Measurements from ENCODE around the gene APMAP.

APMAP gene

DNA sequence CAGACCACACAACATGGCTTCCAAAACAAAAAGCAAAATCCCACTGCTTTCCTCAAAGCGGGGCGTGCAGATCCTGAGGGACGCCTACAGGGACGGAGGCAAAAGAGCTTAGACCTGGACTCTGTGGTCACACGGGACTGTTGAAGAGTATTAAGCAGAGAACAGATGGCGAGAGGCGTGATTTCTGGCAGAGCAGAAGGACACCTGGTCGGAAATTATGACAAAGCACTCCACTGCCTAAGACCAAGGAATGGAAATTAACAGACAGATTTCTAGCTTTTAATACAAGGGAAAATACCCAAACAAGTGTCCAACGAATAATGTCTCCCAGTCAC is 28.1 kb downstream of the APMAP start:
- no peak for DNase-seq

DNA sequence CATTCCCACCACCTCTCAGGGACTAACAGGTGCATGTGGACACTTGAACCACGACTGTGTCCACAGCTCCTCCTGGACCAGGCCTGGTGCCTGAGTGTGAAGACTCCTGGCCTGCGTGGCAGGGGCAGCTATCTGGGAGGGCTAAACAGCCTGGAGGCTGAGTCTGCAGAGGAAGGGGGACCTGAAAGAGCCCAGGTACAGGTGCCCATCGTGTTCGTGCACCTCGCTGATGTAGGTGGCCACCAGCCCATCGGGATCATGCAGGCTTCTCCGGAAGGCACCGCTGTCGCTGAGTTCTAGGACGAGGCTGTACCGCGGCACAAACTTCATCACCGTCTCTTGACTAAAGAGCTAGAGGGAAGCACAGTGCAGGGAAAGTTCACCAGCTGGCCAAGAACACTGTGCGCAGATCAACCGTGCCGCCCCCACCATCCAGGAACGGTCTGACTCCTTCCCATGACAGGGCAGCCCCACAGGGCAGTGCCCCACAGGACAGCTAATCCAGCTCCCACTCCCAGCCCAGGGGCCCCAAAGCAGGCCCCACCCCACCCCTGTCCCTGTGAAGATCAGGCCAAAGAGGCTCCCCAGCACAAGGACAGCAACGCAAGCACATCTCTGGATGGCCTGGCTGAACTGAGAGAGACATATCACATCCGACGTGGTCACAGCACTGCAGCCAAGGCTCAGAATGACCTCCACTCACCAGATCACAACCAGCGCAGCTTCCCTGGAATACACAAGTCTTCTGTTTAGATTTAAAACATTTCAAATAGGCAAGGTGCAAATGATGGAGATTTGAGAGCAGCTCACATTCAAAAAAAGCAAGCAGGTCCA is 28.7 kb downstream of the APMAP start:
- DNase-seq: no peak

DNA sequence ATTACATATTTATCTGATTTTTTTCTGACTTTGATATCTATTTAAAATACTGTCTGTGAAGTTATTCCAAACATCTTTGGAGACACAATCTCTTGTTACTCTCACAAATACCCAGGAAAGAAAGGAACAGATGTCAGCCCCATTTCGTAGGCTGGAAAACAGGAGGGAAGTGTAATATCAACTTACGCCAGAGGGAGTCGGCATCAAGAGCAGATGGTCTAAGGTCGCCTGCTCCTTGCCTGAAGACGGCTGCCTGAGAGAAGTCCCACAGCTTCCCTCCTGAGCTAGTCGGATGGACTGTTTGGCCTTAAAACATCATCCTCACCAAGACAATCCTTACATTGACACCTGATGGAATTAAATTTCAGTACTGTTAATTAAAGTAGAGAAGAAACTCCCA is 30.0 kb downstream of the APMAP start:
- DNase-seq: no peak

DNA sequence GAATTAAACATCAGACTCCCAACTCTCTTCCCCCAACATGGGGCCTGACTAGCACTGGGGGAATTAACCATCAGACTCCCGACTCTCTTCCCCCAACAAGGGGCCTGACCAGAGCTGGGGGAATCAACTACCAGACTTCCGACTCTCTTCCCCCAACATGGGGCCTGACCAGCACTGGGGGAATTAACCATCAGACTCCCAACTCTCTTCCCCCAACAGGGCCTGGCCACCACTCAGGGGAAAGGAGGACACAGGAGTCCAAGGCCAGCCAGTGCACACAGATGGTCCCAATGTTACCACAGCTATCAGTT is 30.4 kb downstream of the APMAP start:
- DNase-seq: no peak

DNA sequence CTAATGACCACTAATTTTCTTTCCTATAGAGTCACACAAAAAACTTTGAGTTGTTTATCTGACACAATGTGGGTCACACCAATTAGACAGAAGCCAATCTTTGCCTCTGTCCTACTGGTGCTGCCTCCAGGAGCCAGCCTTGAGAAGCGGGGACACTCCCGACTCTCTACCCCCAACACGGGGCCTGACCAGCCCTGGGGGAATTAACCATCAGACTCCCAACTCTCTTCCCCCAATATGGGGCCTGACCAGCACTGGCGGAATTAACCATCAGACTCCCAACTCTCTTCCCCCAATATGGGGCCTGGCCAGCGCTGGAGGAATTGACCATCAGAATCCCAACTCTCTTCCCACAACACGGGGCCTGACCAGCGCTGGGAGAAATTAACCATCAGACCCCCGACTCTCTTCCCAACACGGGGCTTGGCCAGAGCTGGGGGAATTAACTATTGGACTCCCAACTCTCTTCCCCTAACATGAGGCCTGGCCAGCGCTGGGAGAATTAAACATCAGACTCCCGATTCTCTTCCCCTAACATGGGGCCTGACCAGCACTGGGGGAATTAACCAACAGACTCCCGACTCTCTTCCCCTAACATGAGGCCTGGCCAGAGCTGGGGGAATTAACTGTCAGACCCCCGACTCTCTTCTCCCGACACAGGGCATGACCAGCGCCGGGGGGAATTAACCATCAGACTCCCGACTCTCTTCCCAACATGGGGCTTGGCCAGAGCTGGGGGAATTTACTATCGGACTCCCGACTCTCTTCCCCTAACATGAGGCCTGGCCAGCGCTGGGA is 31.0 kb downstream of the APMAP start:
- DNase-seq: no peak

- no peak for DNase-seq
Measured at GRCh38 chr20:24960861-24961260, 31.7 kb downstream of the APMAP start.

DNA sequence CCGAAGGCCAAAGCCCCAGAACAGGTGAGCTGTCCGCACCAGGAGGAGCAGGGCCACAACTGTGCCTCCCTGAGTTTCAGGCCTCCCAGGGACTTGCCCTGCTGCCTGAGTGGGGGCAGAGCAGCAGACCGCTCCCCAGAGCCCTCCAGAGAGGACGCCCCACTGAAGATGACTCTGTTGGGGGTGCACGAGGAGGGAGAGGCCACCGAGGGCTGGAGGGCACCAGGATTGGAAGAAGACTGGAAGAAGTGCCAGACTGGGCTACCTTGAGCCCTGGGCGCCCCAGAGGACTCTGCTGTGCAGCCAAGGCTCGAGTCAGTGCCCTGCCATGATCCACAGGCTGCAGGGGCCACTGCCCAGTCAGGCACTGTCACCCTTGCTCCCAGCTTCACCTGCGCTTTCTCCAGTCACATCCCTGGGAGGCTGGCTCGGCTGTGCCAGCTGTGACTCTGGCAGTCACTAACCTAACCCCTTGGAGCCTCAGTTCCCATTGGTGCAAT is 32.2 kb downstream of the APMAP start:
- DNase-seq: no peak

- no peak for DNase-seq
Measured at GRCh38 chr20:24959591-24960301, 32.8 kb downstream of the APMAP start.

GRCh38 chr20:24958506-24959385 is 33.8 kb downstream of the APMAP start:
- no peak for DNase-seq

GRCh38 chr20:24957326-24958016 is 35.1 kb downstream of the APMAP start:
- DNase-seq: no peak

DNA sequence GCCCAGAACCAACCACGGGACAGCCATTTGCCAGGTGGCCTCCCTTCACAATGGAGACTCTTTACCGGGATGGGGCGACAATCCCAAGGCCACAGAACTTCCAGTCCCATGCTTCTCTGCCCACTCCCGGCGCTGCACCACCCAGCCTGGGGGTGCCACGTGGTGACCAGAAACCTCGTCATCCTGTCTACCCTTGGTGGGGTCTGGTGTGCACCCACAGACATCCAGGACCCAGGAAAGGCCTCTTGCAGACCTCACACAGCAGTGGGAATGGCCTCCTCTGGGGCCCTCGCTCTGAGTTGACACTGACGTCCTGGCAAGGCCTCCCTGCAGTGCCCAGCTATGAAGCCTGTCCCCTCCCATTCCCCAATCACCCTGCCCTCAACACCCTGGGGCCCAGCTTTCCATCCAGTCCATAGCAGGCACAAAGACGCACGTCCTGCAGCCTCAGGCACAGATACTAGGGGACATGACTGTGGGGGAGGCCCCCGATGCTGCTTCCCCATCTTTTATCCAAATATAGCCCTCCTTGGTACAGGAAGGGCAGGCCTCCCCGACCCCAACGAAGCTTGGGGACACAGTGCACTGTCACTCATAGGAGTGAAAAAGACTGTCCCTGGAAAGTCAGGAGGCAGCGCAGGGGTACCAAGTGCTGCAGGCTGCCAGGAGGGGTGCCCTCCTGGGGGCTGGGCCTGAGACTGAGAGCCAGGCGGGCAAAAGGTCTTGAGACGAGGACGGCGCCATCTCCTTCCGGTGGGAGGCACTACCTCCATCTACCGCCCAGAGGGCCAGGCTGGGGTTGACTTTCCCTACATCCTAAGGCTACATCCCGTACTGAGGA is 36.3 kb downstream of the APMAP start:
- DNase-seq: no peak

GRCh38 chr20:24955045-24955444 is 37.5 kb downstream of the APMAP start:
- DNase-seq: no peak

- DNase-seq: no peak
Measured at GRCh38 chr20:24954566-24954965, 38.0 kb downstream of the APMAP start.

GRCh38 chr20:24954151-24954550 is 38.4 kb downstream of the APMAP start:
- DNase-seq: no peak

DNA sequence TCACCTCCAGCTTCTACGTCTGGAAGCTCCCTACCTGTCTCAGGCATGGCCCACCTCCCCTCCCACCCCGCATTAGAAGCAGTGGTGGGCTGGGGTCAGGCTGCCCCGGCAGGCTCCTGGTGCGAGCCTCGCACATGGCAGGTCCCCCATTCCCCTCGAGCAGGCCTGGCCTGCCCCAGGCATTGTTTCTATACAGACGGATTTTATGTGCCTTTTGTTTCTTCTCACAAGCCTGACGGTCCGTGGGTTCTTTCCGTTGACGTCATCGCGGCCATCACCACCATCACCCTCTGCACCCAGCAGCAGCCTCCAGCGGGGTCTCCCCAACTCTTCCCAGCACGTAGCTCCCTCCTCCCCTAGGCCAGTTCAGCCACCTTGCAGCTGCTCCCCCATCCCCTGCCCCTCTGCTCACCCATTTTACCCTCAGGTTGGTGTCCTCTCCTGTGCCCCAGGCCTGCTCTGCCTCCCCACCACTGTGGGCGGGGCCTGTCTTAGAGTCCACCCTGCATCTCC is 38.9 kb downstream of the APMAP start:
- DNase-seq: no peak

GRCh38 chr20:24953209-24953575 is 39.4 kb downstream of the APMAP start:
- DNase-seq: no peak

DNA sequence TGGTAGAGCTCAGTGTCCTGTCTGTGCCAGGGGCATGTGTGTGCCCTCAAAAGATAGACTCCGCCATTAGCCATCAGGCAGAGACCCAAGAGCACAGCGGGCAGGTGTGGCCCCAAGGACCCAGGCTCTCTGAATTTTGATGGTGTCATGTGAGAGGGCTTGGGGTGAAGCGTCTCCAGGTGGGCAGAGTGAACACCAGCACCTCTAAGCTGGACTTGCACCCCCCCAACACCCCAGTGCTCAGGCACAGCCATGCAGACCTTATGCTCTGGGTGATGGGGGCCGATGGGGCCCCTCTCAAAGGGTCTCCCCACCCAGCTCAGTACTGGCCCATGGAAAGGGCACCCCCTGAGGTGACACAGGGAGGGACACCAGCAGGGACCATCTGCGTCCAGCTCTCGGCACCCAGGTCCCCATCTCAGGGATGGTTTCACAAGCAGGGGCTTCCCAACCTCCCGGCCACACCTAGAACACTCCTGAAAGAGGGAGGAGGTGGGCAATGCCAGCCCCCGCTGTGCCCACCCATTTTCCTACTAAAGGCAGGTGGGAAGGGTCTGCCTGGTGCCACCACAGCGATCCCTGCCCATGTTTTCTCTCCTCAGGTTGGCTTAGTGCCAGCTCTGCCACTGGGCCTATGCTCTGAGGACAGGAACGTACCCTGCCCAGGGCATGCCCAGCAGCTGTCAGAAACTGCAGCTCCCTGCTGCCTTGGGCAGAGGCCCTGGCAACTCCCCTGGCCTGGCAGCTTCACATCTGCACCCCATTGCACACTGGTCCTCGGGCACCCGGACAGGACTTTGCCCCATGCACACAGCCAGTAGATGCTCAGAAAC is 40.0 kb downstream of the APMAP start:
- DNase-seq: no peak

DNA sequence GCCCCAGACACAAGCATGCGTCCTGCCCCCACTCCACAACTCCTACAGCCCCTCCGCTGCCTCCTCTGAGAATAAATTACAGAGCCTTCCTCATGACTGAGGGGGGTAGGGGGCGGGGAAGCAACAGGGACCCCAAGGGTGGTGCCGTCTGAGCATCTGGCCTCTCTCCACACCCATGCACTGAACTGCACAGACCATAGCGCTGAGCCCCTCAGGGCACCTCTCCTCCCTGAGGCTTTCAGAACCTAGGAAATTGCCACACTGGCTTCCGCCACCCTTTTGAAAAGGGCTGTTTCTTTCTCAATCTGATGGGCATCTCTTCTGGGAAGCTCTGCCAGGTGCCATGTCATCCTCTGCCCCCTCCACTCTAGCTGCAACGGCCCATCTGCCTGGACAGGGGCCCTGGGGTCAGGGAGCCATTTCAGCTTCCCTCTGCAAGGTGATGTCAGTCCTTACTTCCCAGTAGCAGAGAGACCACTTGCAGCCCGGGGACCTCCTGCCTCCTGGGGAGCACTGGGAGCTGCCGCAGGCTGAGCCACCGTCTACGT is 40.9 kb downstream of the APMAP start:
- no peak for DNase-seq

GRCh38 chr20:24950836-24951525 is 41.6 kb downstream of the APMAP start:
- DNase-seq: no peak

Measured in activated T-cell treated with anti-CD3 and anti-CD28 coated beads, Interleukin-2, amount 50 U/mL, for 1 hour (primary cell).